NCI-H1436 (cell line): ENCODE measurements around the gene CCNJL.

Experiments used
- DNase-seq: peaks from one replicate; lab custom pipeline; 2025; lab: John Stamatoyannopoulos, UW

Gene CCNJL

DNA sequence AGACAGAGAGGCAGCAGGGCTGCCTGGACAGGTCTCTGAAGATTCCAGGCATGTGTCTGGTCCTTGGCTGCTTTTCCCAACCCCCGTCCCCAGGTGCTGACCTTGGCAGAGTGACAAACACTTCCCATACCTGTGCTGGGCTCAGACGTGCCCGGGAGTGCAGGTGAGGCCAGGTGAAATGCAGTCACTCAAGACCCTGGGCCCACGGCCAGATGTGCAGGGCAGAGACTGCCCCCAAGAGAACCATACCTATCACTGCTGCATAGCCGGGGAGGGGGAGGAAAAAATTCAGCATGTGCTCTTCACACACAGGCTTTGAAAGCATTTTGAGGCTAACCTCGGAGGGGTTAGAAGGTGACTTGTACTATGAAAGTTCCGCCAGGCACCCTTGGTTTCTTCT lies 22.6 kb downstream of the CCNJL start:
- DNase-seq: no peak

DNA sequence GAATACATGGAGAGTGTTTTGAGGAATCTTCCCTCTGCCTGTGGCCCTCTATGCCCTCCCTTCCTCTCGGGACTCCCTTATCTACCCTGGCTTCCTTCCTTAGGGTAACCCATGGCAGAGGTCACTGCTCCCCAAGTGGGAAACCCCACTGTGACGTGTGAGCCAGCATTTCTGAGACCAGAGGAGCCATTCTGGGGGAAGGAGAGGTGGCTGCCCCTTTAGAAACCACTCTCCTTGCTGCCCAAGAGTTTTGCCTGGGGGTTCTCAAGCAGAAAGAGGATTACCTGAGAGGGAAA lies 23.1 kb downstream of the CCNJL start:
- no peak for DNase-seq

DNA sequence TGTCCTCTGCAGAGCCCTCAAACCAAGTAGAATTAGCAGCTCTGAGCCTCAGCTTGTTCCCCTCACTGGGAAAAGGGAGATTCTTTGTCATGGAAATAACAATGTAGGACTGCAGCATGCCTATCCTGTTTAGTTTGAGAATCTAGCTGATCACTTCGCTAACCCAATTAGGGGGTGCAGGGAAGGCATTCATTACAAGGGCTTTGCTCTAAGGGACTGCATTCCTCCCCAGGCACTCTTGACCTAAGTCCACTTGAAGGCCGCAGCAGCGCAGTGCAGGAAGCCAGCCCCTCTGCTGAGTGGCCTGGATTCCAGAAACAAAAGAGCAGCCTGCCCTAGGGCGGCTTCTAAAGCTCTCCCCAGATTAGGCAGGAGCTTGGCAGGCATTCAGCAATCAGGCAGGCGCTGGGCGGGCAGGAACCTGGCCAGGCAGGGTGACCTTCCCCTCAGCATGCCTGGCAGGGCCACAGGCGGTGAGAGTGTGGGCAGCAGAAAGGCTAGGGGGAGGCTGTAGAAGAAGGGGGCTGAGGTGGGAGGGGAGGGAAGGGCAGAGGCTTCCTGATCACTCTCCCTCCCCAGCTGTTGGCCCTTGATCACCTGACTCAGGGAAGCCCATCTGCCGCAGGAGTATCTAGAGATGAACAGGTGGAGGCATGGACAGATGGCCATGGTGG lies 24.8 kb downstream of the CCNJL start:
- no peak for DNase-seq

DNA sequence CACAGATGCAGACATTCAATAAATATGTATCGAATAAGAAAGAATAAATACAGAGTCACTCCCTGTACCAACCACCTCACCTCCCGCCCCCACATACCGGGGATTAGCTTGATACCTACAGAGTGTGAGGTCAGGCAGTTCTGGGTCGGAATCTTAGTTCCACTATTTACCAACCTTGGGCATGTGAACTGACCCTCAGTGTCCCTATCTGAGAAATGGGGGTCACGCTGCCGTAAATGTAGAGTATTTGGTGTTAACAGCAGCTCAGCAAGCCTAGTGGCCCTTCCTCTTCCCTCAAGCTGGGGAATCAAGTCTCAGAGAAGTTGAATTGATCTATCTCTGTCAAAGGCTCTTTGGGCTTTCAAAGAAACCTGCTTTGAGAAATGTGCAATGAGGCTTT lies 25.4 kb downstream of the CCNJL start:
- no peak for DNase-seq

DNA sequence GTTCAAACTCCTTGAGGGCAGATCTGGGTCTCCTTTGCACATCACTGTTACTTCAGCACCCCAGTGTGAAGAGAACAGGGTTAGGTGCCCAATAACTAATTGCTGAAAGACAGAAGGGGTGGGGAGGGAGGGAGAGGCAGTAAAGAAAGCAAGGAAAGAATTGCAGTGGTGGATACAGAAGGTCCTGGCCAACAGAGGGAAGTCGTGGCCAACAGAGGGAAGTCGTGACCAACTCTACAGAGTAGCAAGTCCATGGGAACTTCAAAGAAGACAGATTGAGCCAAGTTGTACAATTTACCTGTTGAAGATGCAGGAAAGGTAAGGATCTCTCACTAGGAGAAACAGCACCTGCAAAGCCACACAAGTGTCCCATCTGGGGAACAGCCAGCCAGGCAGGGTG lies 27.0 kb downstream of the CCNJL start:
- no peak for DNase-seq

DNA sequence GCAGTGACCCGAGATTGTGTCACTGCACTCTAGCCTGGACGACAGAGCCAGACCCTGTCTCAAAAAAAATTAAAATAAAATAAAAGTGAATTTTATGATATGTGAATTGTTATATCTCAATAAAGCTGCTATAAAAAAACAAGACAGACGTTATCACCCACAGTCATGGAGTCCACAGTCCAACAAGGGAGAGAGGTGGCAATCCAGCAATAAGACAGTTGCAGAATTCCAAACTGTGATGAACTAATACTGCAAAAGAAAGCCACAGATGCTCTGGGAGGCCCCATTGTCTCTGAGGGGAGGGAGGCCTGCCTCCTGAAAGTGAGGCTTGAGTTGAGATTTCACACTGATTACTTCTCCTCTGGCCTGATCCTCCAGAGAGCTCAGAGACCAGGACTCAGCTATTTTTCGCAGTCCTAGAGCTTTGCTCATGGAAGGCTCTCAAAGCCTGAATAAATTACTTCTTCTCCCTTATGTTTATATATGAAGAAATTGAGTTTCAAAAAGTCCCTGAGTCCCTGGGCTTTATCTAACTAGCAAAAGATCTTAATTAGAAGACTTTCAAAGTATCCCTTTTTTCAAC lies 28.0 kb downstream of the CCNJL start:
- no peak for DNase-seq

DNA sequence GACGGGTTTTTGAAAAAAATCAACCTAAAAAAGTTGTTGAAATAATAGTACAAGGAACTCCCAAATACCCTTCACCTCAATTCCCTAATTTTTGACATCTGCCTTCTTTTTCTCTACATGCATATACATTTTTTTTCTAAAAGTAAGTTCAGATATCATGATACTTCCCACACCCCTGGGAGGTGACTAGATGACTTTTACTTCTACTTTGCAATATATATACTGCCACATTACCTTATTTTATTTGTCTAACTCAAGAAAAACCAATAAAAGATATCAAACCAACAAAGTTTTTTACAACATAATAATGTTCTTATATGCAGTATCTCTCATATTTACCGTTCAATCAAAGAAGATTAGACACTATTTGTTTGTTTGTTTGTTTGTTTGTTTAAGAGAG lies 31.1 kb downstream of the CCNJL start:
- no peak for DNase-seq

DNA sequence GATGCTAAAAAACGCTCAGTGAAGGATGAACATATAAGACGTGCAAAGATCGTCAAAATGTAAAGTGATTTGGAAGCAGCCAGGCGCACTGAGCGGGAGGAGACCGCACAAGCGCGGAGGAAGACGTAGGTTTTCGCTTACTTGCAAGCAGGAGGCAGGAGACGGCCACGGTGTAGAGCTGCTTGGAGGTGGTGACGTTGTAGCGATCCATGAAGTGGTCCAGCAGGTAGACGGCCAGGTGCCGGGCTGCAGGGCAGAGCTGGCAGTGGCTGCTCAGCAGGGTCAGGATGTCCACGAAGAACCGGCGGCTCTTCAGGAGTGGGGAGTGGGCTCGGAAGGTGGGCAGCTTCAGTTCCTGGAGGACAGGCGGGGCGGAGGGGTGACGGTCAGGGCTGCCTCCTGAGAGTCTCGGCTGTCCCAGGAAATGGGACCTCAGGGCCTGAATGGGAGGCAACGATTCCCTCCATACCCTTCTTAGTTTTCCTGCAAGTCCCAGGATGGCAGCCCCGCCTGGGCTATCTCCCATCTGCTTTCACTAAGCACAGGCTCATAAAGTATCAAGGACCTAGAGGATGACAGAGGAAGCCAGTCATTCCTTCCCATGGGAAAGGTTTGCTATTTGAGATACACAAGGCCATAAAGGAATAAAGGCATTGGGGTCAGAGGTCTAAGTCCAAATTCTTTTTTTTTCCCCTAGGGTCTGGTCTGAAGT lies 31.8 kb downstream of the CCNJL start:
- DNase-seq: no peak

DNA sequence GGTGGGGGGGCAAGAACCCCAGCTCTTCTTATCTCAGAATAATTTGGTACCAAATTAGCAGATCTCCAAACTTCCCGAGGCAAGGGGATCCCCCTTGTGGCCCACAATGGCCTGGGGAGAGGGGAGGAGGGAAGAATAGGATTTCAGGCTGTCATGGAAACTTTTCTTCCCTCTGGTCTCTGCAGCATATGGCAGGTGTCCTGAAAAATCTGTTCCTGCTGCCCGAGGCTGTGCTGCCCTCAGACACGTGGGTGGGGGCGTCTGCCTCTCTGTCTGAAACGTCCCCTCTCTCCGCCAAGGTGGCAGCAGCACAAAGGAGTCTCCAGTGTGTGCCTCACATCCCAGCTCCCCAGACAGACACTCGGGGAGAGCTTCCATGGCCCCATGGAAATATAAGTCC lies 34.0 kb downstream of the CCNJL start:
- DNase-seq: no peak

DNA sequence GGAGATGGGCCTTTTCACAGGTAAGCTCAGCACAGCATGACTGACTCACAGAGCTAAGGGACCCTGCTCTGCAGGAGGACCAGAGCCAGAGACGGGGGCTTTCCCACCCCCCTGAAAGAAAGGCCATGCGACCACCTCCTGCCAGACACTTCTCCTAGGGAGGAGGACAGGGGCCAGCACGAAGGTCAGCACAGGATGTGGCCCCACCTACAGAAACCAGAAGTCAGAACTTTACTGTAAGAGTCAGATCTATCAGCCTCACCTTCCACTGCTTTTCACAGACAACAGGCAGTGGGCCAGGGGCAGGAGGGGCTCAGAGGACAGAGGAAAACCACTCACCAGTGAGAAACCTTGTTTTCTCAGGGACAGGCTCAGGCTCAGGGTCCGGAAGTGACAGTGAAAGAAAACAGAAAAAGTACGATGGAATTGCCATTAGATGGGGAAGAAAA lies 37.9 kb downstream of the CCNJL start:
- no peak for DNase-seq

DNA sequence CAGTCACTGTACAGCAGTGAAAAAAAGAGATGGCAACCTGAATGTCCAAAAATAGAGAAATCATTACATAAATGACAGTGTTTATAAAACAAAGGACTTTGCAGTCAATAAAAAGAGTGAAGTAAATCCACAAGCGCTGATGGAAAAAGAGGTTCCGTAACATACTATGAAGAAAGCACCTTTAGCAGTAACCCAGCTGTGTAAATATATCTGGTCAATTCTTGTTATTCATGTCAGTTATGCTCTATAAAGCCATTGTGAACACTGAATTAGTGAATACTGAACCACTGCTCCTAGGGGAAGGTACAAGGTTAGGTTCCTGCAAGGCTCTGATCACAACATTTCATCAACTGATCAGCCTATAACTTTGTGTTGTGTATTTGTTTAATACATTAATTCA lies 39.5 kb downstream of the CCNJL start:
- no peak for DNase-seq

DNA sequence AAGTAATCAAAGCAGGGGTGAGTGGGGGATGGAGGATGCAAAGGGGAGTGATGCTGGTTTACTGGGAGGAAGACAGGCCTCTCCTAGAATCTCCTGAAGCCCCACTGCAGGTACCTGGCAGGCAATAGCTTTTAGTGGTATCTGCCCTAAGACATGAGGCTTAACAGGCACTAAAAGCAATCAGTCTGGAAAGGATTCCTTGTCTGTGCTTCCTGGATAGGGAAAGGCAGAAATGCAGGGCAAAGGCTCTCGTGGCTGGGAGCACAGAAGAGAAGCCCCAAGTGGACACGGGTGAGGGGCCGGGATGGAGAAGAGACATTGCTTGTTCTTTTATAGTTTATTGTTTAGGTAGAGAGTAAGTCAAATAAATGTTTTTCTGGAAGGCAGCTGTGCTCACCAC lies 40.1 kb downstream of the CCNJL start:
- DNase-seq: no peak

DNA sequence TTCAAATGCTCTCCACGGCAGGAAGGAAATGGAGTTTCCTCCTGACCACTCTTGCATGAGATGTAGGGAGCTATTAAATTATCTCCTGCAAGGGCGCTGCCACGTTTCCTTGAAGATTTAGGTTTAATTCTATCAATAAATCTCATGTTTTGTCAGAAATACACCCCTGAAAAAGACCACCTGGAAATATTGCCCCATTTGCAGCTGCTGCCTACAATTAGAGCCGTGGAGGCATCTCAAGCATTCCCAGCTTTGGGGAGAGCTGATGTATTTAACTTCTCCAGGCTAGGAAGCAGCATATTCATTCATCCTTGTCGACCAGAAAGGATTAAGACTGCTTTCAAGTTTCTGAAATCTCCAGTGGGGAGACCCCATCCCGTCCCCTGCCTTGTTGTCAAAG lies 40.5 kb downstream of the CCNJL start:
- DNase-seq: no peak

DNA sequence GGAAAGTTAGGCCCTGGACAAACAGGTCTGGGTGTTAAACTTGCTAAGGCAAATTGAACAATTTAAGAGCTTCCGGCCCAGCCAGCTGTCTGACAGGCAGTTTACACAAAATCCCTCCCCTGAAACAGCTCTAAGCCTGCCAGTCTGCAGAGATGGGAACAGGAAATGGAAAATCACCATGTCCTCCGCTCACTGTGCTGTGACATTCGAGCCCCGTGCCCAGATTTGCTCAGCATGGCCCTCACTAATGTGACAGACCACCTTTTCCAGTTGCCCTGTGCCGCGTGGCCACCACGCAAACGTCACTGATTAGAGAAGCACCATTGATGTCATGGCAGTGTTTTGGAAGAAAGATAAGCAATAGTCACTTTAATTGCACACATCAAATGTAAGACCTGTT lies 41.0 kb downstream of the CCNJL start:
- DNase-seq: peak; percentile 60

DNA sequence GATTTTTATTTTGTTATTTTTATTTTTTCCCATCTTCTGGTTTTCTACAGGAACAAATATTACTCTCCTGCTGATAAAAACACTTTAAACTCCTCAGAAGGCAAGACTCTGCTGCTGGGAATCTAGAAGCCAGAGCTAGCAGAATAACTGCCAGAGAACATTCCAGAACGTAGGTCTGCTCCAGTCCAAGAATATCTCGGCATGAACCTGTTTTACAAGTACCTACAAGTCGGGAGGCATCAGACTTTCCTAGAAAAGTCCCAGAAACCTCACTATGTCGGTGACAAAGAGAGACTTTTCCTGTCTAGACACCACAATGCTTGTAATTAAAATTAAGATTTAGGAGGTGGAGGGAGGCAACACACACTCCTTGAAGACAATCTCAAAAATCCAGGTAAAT lies 41.7 kb downstream of the CCNJL start:
- no peak for DNase-seq

DNA sequence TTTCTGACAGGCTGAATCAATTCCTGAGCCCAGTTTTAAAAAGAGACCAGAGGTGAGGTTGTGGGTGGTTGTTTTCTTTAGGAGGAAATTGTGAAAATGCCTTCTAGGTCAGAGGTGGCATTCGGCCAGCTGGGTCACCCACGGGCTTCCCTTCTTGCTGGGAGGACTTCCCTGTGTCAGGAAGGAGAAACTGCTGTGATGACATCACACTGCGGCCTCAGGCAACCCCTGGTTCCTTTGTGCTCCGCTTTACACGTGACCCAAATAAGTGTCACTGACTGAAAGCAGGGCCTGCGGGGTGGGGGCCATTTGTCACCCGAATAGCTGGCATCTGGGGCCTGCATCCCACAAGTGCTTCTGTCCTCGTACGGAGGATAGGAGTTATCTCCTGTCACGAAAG lies 43.3 kb downstream of the CCNJL start:
- DNase-seq: peak; percentile 65

DNA sequence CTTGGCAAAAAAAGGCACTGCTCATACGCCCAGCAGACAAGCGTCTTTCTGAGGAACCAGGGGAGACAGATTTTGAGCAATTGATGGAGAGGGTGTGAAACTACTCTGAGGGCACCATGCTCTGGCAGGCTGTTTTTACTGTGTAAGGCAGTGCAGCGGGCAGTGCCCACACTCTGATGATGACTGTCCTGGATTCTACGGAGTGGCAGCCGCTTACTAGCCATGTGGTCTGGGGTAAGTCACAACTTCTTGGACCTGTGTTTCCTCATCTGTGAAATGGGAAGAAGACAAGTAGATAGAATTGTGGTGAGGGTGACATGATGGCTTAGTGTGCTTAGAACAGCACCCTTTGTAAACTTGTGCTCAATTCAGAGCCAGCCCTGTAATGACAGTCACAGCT lies 44.2 kb downstream of the CCNJL start:
- DNase-seq: no peak

DNA sequence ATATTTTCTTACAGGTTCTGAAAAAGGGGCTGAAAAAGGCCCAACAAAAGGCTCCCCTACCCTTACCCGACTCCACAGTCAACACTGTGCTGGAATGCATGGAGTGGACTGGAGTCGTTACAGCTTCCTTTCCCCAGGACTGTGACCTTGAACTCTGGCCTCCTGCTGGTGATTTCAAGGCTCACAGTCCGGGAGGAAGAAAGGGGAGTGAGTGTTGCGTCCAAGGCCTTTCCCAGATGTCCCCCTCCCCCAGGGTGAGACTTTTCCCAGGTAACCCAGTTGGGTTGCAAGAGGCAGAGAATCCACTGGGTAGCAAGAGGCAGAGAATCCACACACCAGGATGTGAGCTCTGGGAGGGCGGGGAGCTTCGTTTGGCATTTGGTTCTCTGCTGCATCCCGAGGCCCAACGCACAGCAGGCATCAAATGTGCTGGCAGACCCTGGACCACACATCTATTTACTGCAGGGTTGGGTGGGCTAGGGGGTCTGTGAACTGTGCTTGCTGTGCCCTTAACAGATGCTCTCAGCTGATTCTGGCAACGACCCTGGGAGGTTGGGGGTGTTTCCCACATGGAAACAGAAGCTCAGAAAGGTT lies 45.5 kb downstream of the CCNJL start:
- DNase-seq: no peak

DNA sequence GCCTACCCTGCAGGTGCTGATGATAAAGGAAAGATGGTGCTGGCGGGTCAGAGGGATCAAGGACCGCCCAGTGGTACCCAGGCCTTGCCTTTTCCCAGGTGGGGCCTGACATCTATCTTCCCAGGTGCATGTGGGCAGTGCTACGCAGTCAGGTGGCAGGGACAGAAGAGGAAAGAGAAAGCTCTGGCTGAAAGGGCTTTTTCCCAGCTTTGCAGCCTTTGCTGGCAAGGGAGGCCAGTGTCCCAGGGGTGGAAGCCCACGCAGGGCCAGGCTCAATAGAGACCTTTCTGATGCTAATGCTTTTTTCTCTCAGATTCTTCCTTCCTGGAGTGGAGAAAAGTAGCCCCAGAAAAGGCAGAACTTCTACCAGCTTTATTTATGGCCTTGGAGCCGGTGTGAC lies 46.3 kb downstream of the CCNJL start:
- no peak for DNase-seq

DNA sequence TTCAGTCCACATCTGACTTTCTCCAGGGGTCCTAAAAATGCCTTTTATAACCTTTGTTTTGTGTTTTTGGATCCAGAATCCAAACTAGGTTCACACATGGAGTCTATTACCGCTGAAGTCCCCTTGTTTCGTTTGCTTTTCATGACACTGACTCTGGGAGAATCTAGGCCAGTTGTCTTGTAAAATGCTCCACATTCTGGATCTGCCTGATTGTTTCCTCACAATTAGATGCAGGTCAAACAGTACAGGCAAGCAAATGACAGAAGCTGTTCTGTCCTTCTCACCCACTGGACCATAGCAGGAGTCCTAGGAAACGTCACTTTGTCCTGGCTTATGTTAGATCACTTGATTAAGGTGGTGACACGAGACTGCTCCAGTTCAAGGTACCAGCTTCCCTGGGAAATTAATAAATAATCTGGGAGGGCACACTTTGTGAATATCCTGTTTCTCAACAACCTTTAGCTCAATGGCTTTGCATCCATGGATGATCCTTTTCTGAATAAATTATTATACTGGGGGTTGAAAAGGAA lies 49.0 kb downstream of the CCNJL start:
- no peak for DNase-seq

DNA sequence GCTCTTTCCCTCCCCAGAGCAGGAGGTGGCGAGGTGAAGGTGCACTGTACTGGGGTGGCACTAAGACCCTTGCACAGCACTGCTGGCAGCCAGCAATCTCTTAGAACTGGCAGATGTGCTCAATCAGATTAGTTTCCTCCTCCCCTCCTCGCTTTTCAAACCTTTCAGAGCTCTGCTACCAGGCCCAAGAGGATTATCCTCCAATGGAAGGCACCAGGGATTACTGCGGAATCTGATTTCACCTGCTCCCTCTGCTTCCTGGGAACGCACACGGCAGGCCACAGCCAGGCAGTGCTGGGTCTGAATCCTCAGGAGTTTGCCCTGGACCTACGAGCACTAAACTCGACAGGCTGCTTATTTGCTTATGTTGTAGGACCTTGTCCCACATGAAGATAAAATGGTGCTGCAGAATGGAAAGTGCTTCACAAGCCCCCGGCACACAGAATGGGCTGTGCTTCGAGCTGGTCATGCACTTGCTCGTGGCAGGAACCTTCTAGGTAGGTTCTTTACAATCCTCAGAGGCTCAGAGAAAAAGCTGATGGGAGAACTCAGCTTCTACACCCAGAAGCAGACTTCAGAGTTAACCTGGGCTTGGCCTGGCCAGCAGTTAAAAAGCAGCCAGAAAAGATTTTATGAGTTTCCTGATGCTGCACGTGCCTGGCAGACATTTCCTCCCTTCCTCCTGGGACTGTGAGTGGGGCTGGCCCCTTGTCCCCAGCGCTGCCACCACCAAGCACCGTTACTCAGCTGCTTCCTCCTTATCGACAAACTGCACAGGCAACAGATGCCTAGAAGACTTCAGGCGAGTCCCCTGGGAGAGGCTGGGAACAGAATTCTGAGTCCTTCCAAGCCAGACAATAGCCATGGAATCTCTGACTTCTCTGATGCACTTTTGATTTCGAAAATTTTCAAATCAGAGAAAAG lies 50.0 kb downstream of the CCNJL start:
- DNase-seq: no peak
